Activated T-helper 2 cell treated with anti-CD3 and anti-CD28 coated beads, Interferon-gamma antibody, Interleukin-2, Interleukin-4, amounts not matched to agents 10 μg/mL and 5 μg/mL and 100 μg/mL, durations not matched to agents 14 hours and 24 hours and 36 hours (primary cell): ENCODE data around the gene GLTP. TPM values are rescaled to one million over a fixed set of nuclear protein-coding genes. Genes with fewer than 3 reads are reported as not detected.

Source experiments
- DNase-seq: peaks from one replicate; pipeline ENCODE4 v3.0.0; 2021; ENCODE audit warnings: low spot score
- H3K27ac Mint-ChIP-seq: one replicate; pipeline ENCODE4 v1.8.0; 2021; ENCODE audit warnings: mixed read lengths
- H3K27me3 Mint-ChIP-seq: one replicate; pipeline ENCODE4 v1.8.0; 2021; ENCODE audit warnings: low read depth, mixed read lengths
- H3K36me3 Mint-ChIP-seq: one replicate; pipeline ENCODE4 v1.8.0; 2021; ENCODE audit warnings: low read depth, mixed read lengths
- H3K4me1 Mint-ChIP-seq: one replicate; pipeline ENCODE4 v1.8.0; 2021; ENCODE audit warnings: low read depth, mixed read lengths
- H3K4me3 Mint-ChIP-seq: one replicate; pipeline ENCODE4 v1.8.0; 2021; ENCODE audit warnings: low read depth, mild to moderate bottlenecking, moderate library complexity, mixed read lengths
- H3K9me3 Mint-ChIP-seq: one replicate; pipeline ENCODE4 v1.8.0; 2021; ENCODE audit warnings: mixed read lengths
- intact Hi-C: fragments of 100-400 bp; cut with micrococcal nuclease; formaldehyde crosslinking; loops from one replicate; pipeline ENCODE4 v1.15.1; 2023
- total RNA-seq: library from RNA; stranded (reverse); gene quantifications from 2 replicates; pipeline ENCODE4 v1.2.3, GENCODE V29; 2022

The GLTP gene
- total RNA-seq, 1 donor from 2014 or later, result 27.2 TPM

- Mint-ChIP-seq H3K27me3 (no peaks in the 10 kb centered on the region), H3K36me3 (no peaks in the 10 kb centered on the region), H3K27ac (no peak overlapping the region), H3K4me3 (no peak overlapping the region), H3K9me3 (no peaks in the 10 kb centered on the region), H3K4me1 (no peaks in the 10 kb centered on the region)
- intact Hi-C loops, result no loop called here
- DNase-seq, result no peak
Observed at GRCh38 chr12:109816870-109817269, 63.5 kb downstream of the GLTP start.

- H3K27ac Mint-ChIP-seq, result no peak overlapping the region
- no peaks in the 10 kb centered on the region for H3K4me1 Mint-ChIP-seq
- H3K27me3 Mint-ChIP-seq, result no peaks in the 10 kb centered on the region
- intact Hi-C loops, result no loop called here
- H3K36me3 Mint-ChIP-seq, result no peaks in the 10 kb centered on the region
- H3K4me3 Mint-ChIP-seq, result no peak overlapping the region
- no peak for DNase-seq
- H3K9me3 Mint-ChIP-seq, result no peaks in the 10 kb centered on the region
Observed at GRCh38 chr12:109815757-109816617, 64.4 kb downstream of the GLTP start.

GRCh38 chr12:109815225-109815624 lies 65.1 kb downstream of the GLTP start:
- no peaks in the 10 kb centered on the region for H3K9me3 Mint-ChIP-seq
- no peak for DNase-seq
- intact Hi-C loops, result no loop called here
- no peaks in the 10 kb centered on the region for H3K4me1 Mint-ChIP-seq
- H3K36me3 Mint-ChIP-seq, result no peaks in the 10 kb centered on the region
- no peak overlapping the region for H3K27ac Mint-ChIP-seq
- no peaks in the 10 kb centered on the region for H3K27me3 Mint-ChIP-seq
- H3K4me3 Mint-ChIP-seq, result no peak overlapping the region

GRCh38 chr12:109814600-109815150 lies 65.7 kb downstream of the GLTP start:
- intact Hi-C loops, result no loop called here
- no peak overlapping the region for H3K27ac Mint-ChIP-seq
- no peaks in the 10 kb centered on the region for H3K36me3 Mint-ChIP-seq
- no peaks in the 10 kb centered on the region for H3K4me1 Mint-ChIP-seq
- DNase-seq, result no peak
- no peak overlapping the region for H3K4me3 Mint-ChIP-seq
- H3K9me3 Mint-ChIP-seq, result no peaks in the 10 kb centered on the region
- H3K27me3 Mint-ChIP-seq, result no peaks in the 10 kb centered on the region

GRCh38 chr12:109813810-109814416 lies 66.4 kb downstream of the GLTP start:
- no peak overlapping the region for H3K4me3 Mint-ChIP-seq
- intact Hi-C loops, result no loop called here
- DNase-seq, result no peak
- H3K27ac Mint-ChIP-seq, result no peak overlapping the region
- H3K4me1 Mint-ChIP-seq, result no peaks in the 10 kb centered on the region
- no peaks in the 10 kb centered on the region for H3K27me3 Mint-ChIP-seq
- no peaks in the 10 kb centered on the region for H3K36me3 Mint-ChIP-seq
- no peaks in the 10 kb centered on the region for H3K9me3 Mint-ChIP-seq

GRCh38 chr12:109811624-109811995 lies 68.7 kb downstream of the GLTP start:
- intact Hi-C loops, result no loop called here
- Mint-ChIP-seq H3K9me3 (no peaks in the 10 kb centered on the region), H3K4me3 (no peak overlapping the region), H3K27me3 (no peaks in the 10 kb centered on the region), H3K27ac (no peak overlapping the region), H3K4me1 (no peaks in the 10 kb centered on the region), H3K36me3 (no peaks in the 10 kb centered on the region)
- DNase-seq, result no peak

- Mint-ChIP-seq H3K27me3 (no peaks in the 10 kb centered on the region), H3K9me3 (no peaks in the 10 kb centered on the region), H3K4me1 (no peaks in the 10 kb centered on the region), H3K4me3 (no peak overlapping the region), H3K36me3 (no peaks in the 10 kb centered on the region), H3K27ac (no peak overlapping the region)
- no peak for DNase-seq
- intact Hi-C loops, result no loop called here
Observed at GRCh38 chr12:109810954-109811623, 69.3 kb downstream of the GLTP start.

- H3K4me1 Mint-ChIP-seq, result no peaks in the 10 kb centered on the region
- no peak overlapping the region for H3K4me3 Mint-ChIP-seq
- no peak overlapping the region for H3K27ac Mint-ChIP-seq
- no peak for DNase-seq
- no peaks in the 10 kb centered on the region for H3K36me3 Mint-ChIP-seq
- H3K9me3 Mint-ChIP-seq, result no peaks in the 10 kb centered on the region
- intact Hi-C loops, result no loop called here
- H3K27me3 Mint-ChIP-seq, result no peaks in the 10 kb centered on the region
Observed at GRCh38 chr12:109808876-109809646, 71.3 kb downstream of the GLTP start.

GRCh38 chr12:109807954-109808643 lies 72.2 kb downstream of the GLTP start:
- H3K9me3 Mint-ChIP-seq, result no peaks in the 10 kb centered on the region
- intact Hi-C loops, result no loop called here
- no peak overlapping the region for H3K4me3 Mint-ChIP-seq
- no peak overlapping the region for H3K27ac Mint-ChIP-seq
- no peaks in the 10 kb centered on the region for H3K36me3 Mint-ChIP-seq
- H3K27me3 Mint-ChIP-seq, result no peaks in the 10 kb centered on the region
- no peak for DNase-seq
- no peaks in the 10 kb centered on the region for H3K4me1 Mint-ChIP-seq

- intact Hi-C loops, result loop anchor here (1.0 kb wide), 2 partner anchors 40 to 75 kb away; partner anchors contain the start of gene GLTP
- H3K27ac Mint-ChIP-seq, result no peak overlapping the region
Observed at GRCh38 chr12:109804820-109805761, 75.2 kb downstream of the GLTP start.

GRCh38 chr12:109803678-109804077 lies 76.7 kb downstream of the GLTP start:
- Mint-ChIP-seq H3K9me3 (no peaks in the 10 kb centered on the region), H3K4me1 (no peaks in the 10 kb centered on the region), H3K36me3 (no peaks in the 10 kb centered on the region), H3K27ac (no peak overlapping the region), H3K27me3 (no peaks in the 10 kb centered on the region), H3K4me3 (no peak overlapping the region)
- intact Hi-C loops, result no loop called here
- no peak for DNase-seq

More at GRCh38 chr12:109804820-109805761, 75.2 kb downstream of the GLTP start:
- Mint-ChIP-seq H3K9me3 (no peaks in the 10 kb centered on the region), H3K4me3 (no peak overlapping the region), H3K36me3 (no peaks in the 10 kb centered on the region), H3K4me1 (no peaks in the 10 kb centered on the region), H3K27me3 (no peaks in the 10 kb centered on the region)
- peak; percentile 48 for DNase-seq
